Neuronal stem cell (in vitro differentiated cells): ENCODE results near the gene MLN.

Experiments used
- DNase-seq: peaks from one replicate; pipeline ENCODE4 v3.0.0-alpha.2; 2013; ENCODE audit warnings: low spot score
- H2AFZ ChIP-seq: one replicate; pipeline ENCODE4 v1.6.1; 2013; ENCODE audit warnings: mild to moderate bottlenecking, low read length, inconsistent platforms
- H2AK5ac ChIP-seq: 2 replicates; pipeline ENCODE4 v1.6.1; 2013; ENCODE audit warnings: low read depth, mild to moderate bottlenecking, inconsistent platforms, low read length, moderate library complexity, mixed read lengths
- H2BK120ac ChIP-seq: 2 replicates; pipeline ENCODE4 v1.6.1; 2013; ENCODE audit warnings: low read depth, mild to moderate bottlenecking, inconsistent platforms, low read length, moderate library complexity, mixed read lengths
- H2BK12ac ChIP-seq: one replicate; pipeline ENCODE4 v1.6.1; 2013; ENCODE audit warnings: low read length, inconsistent platforms
- H2BK15ac ChIP-seq: 2 replicates; pipeline ENCODE4 v1.6.1; 2013; ENCODE audit warnings: mild to moderate bottlenecking, low read length, inconsistent platforms, mixed read lengths
- H2BK5ac ChIP-seq: one replicate; pipeline ENCODE4 v1.6.1; 2013; ENCODE audit warnings: inconsistent platforms, mild to moderate bottlenecking, low read length, moderate library complexity
- H3K14ac ChIP-seq: one replicate; pipeline ENCODE4 v1.6.1; 2013; ENCODE audit warnings: low read length, inconsistent platforms
- H3K18ac ChIP-seq: 2 replicates; pipeline ENCODE4 v1.6.1; 2013; ENCODE audit warnings: low read length, inconsistent platforms
- H3K23ac ChIP-seq: 2 replicates; pipeline ENCODE4 v1.6.1; 2013; ENCODE audit warnings: low read depth, mild to moderate bottlenecking, mixed read lengths, low read length, inconsistent platforms; ENCODE audit not compliant: poor library complexity
- H3K27ac ChIP-seq: replicated peaks from 3 replicates; pipeline ENCODE4 v1.5.1; 2013; ENCODE audit warnings: low read length, inconsistent platforms
- H3K27me3 ChIP-seq, 3 experiments: 2 replicates each; pipeline ENCODE4 v1.6.1; 2013; ENCODE audit warnings: low read length in 3 of 3, mild to moderate bottlenecking in 2 of 3, inconsistent platforms in 1 of 3, low read depth in 1 of 3, mixed read lengths in 1 of 3, moderate library complexity in 1 of 3; ENCODE audit not compliant: control insufficient read depth in 3 of 3, insufficient read depth in 3 of 3
- H3K36me3 ChIP-seq, 2 donors: replicated peaks in 1 of 2; 2 replicates each; pipeline ENCODE4 v1.6.1; 2013; ENCODE audit warnings: low read length in 2 of 2; ENCODE audit not compliant: control insufficient read depth in 2 of 2, insufficient read depth in 2 of 2
- H3K4ac ChIP-seq: 2 replicates; pipeline ENCODE4 v1.6.1; 2013; ENCODE audit warnings: inconsistent platforms, mild to moderate bottlenecking, low read length, moderate library complexity
- H3K4me1 ChIP-seq, 2 donors: 1 replicate in 1 of 2; 2 replicates in 1 of 2; pipeline ENCODE4 v1.6.1; 2013; ENCODE audit warnings: low read length in 2 of 2, low read depth in 1 of 2; ENCODE audit not compliant: control insufficient read depth in 2 of 2, insufficient read depth in 1 of 2
- H3K4me2 ChIP-seq: one replicate; pipeline ENCODE4 v1.6.1; 2013; ENCODE audit warnings: mild to moderate bottlenecking, low read length, inconsistent platforms; ENCODE audit not compliant: insufficient read depth, poor library complexity, severe bottlenecking
- H3K4me3 ChIP-seq, 2 donors: 2 replicates each; pipeline ENCODE4 v1.5.1; 2013; ENCODE audit warnings: low read length in 2 of 2, mild to moderate bottlenecking in 2 of 2, inconsistent platforms in 1 of 2, moderate library complexity in 1 of 2
- H3K79me1 ChIP-seq: one replicate; pipeline ENCODE4 v1.6.1; 2013; ENCODE audit warnings: low read depth, mild to moderate bottlenecking, inconsistent platforms, low read length, moderate library complexity
- H3K9ac ChIP-seq: one replicate; pipeline ENCODE4 v1.6.1; 2013; ENCODE audit warnings: mild to moderate bottlenecking, low read depth, low read length, inconsistent platforms; ENCODE audit not compliant: poor library complexity
- H3K9me3 ChIP-seq, 2 donors: replicated peaks in 1 of 2; 2 replicates each; pipeline versions ENCODE3 to v1.6.1; 2013; ENCODE audit warnings: low read length in 2 of 2, mild to moderate bottlenecking in 2 of 2, inconsistent platforms in 1 of 2, low read depth in 1 of 2, mixed read lengths in 1 of 2, moderate library complexity in 1 of 2; ENCODE audit not compliant: control insufficient read depth in 2 of 2, insufficient read depth in 1 of 2
- H4K8ac ChIP-seq: one replicate; pipeline ENCODE4 v1.6.1; 2013; ENCODE audit warnings: low read depth, mild to moderate bottlenecking, inconsistent platforms, low read length, moderate library complexity
- H4K91ac ChIP-seq: one replicate; pipeline ENCODE4 v1.6.1; 2013; ENCODE audit warnings: low read length, low read depth, mild to moderate bottlenecking, inconsistent platforms; ENCODE audit not compliant: poor library complexity
- WGBS, 2 donors: extraction: QIAGEN DNeasy Blood & Tissue Kit; methylation state at CpG; one replicate each; pipeline ENCODE4 v1.1.7; 2013; ENCODE audit warnings: missing lambda C conversion rate in 2 of 2, mixed read lengths in 1 of 2; ENCODE audit not compliant: insufficient read length in 2 of 2, insufficient replicate concordance in 1 of 2; ENCODE audit errors: extremely low coverage in 2 of 2; 5-methylcytosine and 5-hydroxymethylcytosine counted together

Gene MLN

GRCh38 chr6:33801611-33802010 lies 2.2 kb downstream of the MLN start:
- Histone ChIP-seq H3K4me1 (peaks cover 24 to 36% of the 10 kb centered on the region in 2 donors), H2AFZ (no peak overlapping the region), H3K27ac (no peak overlapping the region), H3K9me3 (no peaks in the 10 kb centered on the region), H3K36me3 (no peaks in the 10 kb centered on the region), H2BK15ac (no peak overlapping the region), H2BK120ac (no peak overlapping the region), H3K4ac (no peak overlapping the region), H4K91ac (no peak overlapping the region), H2AK5ac (peak overlapping the region; percentile 8), H3K27me3 (no peaks in the 10 kb centered on the region), H2BK5ac (no peak overlapping the region), H3K79me1 (no peaks in the 10 kb centered on the region), H4K8ac (no peak overlapping the region), H3K4me2 (no peak overlapping the region), H2BK12ac (no peak overlapping the region), H3K14ac (no peak overlapping the region), H3K4me3 (no peak overlapping the region), H3K18ac (peak overlapping the region; percentile 86), H3K9ac (no peak overlapping the region), H3K23ac (peak overlapping the region; percentile 22)
- no peak for DNase-seq
- WGBS, 2 donors = no CpG with 5 or more reads among the region's 5 CpGs

- Histone ChIP-seq H2BK120ac (no peak overlapping the region), H2BK12ac (no peak overlapping the region), H3K9ac (no peak overlapping the region), H3K79me1 (no peaks in the 10 kb centered on the region), H4K8ac (no peak overlapping the region), H2AFZ (no peak overlapping the region), H3K18ac (no peak overlapping the region), H3K27me3 (no peaks in the 10 kb centered on the region), H4K91ac (no peak overlapping the region), H3K27ac (no peak overlapping the region), H3K4ac (no peak overlapping the region), H3K23ac (no peak overlapping the region), H3K4me2 (no peak overlapping the region), H3K14ac (no peak overlapping the region), H3K4me3 (no peak overlapping the region), H3K4me1 (peaks cover 25 to 36% of the 10 kb centered on the region in 2 donors), H2BK15ac (no peak overlapping the region), H3K9me3 (no peaks in the 10 kb centered on the region), H2AK5ac (no peak overlapping the region), H2BK5ac (no peak overlapping the region), H3K36me3 (no peaks in the 10 kb centered on the region)
- DNase-seq = no peak
- no CpG with 5 or more reads among the region's 13 CpGs for WGBS, 2 donors
Observed at GRCh38 chr6:33800248-33800969, 3.4 kb downstream of the MLN start.

GRCh38 chr6:33799454-33800113 lies 4.2 kb downstream of the MLN start:
- Histone ChIP-seq H2BK12ac (no peak overlapping the region), H2AFZ (no peak overlapping the region), H3K4ac (no peak overlapping the region), H3K79me1 (no peaks in the 10 kb centered on the region), H3K4me2 (no peak overlapping the region), H3K9ac (peak overlapping the region; percentile 67), H3K27me3 (no peaks in the 10 kb centered on the region), H3K14ac (no peak overlapping the region), H2BK5ac (no peak overlapping the region), H3K18ac (peak overlapping the region; percentile 68), H2AK5ac (no peak overlapping the region), H3K36me3 (no peaks in the 10 kb centered on the region), H3K23ac (no peak overlapping the region), H3K4me3 (no peak overlapping the region), H3K4me1 (peaks cover 31 to 38% of the 10 kb centered on the region in 2 donors), H4K91ac (no peak overlapping the region), H2BK15ac (peak overlapping the region; percentile 43), H4K8ac (no peak overlapping the region), H2BK120ac (no peak overlapping the region), H3K9me3 (no peaks in the 10 kb centered on the region), H3K27ac (no peak overlapping the region)
- DNase-seq = no peak
- no CpG with 5 or more reads among the region's 4 CpGs for WGBS, 2 donors

- Histone ChIP-seq H3K4ac (no peak overlapping the region), H3K9ac (no peak overlapping the region), H2BK120ac (no peak overlapping the region), H3K27me3 (no peaks in the 10 kb centered on the region), H3K18ac (peak overlapping the region; percentile 23), H3K23ac (peak overlapping the region; percentile 78), H3K79me1 (no peaks in the 10 kb centered on the region), H4K91ac (no peak overlapping the region), H3K27ac (no peak overlapping the region), H3K4me3 (no peak overlapping the region), H2AFZ (no peak overlapping the region), H3K36me3 (no peaks in the 10 kb centered on the region), H2BK12ac (no peak overlapping the region), H3K4me2 (no peak overlapping the region), H3K9me3 (no peaks in the 10 kb centered on the region), H2BK15ac (no peak overlapping the region), H2AK5ac (peak overlapping the region; percentile 14), H3K14ac (no peak overlapping the region), H4K8ac (no peak overlapping the region), H3K4me1 (peaks cover 31 to 33% of the 10 kb centered on the region in 2 donors), H2BK5ac (no peak overlapping the region)
- no peak for DNase-seq
- no CpG with 5 or more reads among the region's 13 CpGs for WGBS, 2 donors
Observed at GRCh38 chr6:33798343-33798848, 5.4 kb downstream of the MLN start.
